GM18517 (cell line): ENCODE measurements around the gene EMP2.
"Not testable (repeated sequence)": the region's sequence is repeated elsewhere in the genome, so short reads cannot be mapped to it uniquely, and the experiment has no call there.

Source experiments
- ATAC-seq: cut with Tn5 transposase; IDR thresholded peaks from one replicate; pipeline ENCODE4 v1.9.1; 2021; ENCODE audit warnings: mild to moderate bottlenecking, moderate library complexity; ENCODE audit not compliant: unreplicated experiment

EMP2 gene

DNA sequence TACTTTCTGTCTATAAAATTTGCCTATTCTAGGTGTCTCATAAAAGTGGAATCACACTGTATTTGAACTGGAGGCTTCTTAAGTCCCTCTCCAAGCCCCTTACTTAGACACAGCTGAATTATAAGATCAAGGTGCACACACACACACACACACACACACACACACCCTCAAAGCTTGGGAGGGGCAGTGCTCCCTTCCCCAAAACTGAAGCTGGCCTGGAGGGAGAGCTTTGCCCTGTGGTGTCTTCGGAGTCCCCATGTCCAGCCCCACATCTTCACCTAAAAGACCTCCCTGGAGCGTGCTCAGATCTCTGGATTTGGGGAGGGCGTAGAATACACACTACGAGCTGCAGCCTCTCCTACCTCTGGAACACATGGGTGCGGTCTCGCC, 828 bp downstream of the EMP2 start:
- no peak for ATAC-seq

DNA sequence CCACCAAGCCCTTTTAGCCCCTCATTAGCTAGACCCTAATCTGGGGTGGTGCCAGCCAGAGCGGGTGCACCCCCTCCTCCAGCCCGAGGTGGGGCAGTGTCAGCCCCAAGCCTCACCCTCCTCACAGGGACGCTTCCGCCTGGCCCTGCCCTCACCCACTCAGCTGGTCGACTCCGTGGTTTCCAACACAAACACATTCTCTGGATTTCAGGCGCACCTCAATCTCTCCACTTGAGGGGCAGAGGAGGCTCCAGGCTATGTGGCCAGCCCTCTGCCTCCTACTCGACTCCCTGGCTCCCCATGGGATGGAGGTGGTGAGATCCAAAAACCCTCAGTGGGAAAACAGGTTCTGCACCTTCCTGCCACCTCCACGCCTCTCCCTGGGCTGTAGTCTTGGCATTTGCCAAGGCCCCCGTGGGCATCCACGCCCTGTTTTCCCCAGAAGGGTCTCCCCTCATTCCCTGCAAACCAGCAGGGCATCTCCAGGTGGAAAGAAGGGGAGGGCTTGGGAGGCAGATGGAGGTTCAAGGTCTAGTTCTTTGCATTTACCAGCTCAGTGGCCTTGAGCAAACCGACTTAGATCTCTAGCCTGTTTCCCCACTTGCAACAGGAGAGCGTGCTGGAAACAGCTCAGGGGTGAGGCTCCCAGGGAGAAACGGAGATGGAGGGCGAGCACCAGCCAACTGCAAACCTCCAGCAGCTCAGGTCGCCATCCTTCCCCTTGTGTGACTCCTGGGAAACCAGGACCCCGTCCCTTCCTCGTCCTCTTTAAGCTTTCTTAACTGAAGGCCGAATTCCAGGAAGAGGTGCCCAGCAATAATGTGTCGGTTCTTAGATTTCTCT, 1.7 kb downstream of the EMP2 start:
- ATAC-seq, result no peak

DNA sequence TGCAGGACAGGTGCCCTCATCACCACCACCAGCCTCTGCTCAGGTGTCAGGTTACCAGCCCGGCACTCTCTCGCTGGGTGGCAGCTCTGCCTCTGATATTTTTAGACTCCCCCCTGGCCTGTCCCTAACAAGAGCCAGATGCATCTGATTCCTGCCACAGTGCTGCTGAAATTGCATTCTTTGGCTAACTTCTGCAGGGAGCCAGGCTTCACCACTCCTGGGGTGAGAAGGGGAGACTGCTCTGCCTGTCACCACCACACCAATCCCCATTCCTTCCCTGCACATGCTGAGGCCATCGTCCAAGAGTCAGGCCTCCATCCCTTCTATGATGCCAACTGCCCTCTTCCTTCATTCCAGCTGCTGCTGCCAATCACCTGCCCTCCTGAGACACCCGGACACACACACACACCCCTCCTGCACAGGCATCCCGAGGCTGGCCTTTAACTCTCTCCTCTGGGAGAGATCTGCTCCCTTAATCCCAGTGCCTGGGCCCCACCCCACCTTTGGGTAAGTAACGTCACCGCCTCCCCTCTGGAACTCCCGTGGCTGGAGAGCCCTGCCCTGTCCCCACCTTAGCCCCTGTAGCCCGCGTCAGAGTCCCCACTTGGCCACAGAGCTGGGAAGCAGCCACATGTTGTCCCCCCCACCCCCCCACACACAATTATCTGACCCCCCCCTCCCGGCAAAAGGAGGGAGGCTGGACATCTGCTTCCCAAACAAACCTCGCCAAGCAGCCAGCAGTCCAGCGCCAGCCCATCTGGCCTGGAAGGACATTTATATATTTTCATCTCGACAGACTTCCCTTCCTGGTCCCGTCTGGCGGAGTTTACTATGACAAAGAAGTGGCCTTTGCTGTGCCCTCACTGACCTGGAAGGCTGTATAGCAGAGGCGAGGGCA, 2.8 kb downstream of the EMP2 start:
- ATAC-seq, result no peak

DNA sequence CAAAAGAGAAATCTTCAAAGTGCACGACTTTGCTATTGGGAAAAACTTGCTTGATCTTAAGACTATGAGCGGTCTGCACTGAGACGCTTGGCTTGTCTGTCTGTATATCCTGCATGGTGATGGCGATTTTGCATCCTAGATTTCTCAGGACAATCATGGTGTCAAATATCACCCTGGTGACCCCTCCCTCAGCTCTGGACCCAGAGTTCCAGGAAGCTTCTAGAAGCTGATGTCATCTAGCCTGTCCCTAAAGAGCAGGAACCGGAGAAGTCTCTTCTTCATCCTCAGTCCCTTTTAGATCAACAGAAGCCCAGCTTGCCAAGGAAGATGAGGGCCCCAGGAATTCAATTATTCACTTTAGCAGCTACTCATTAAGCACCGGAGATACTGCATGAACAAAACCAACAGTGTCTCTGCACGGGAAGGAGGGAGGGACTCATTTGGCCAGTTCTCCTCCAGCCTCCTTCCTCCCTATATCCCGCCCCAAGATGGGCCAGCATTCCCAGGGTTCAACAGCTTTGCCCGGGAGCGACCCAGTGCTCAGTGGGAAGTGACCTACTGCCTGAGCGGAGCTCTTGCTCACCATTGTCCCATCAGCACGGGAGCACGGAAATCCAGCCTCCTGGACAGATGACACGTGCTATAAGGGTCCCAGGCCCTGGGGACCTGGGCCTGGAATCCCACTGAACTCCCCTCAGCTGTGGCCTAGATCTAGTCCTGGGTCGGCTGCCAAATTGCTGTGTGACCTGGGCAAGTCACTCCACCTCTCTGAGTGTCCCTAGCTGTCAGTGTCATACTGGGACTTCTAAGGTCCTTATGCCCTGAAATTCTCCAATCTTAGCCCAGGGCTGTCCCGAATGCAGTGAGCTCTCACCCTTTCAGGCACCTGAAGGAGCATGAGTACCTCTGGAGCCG, 3.8 kb downstream of the EMP2 start:
- ATAC-seq, result no peak

DNA sequence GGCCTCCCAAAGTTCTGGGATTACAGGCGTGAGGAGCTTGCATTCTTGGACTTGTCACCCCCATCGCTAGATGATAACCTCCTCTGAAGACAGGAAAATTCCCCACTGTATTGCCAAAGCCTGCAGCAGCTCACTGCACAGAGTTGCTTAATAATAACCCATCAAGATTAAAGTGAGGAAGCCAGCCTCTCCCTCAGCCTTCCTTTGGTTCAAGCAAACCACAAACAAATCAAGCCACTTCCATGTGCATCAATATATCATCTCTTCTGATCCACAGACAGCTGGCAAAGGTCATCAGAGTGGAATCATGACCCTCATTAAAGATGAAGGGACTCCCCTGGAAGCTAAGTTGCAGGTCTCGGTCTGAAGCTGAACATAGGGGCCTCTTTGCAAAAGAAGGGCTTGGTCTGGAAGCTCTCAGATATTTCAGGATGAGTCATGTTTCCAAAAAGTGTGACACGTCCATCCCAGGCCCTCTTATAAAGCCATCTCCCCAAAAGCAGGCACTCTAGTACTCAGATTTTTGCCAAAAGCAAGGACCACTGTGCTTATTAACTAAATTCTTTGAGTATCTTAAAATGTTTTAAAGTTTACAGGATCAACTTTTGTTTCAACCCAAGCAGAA, 4.8 kb downstream of the EMP2 start:
- ATAC-seq, result no peak

DNA sequence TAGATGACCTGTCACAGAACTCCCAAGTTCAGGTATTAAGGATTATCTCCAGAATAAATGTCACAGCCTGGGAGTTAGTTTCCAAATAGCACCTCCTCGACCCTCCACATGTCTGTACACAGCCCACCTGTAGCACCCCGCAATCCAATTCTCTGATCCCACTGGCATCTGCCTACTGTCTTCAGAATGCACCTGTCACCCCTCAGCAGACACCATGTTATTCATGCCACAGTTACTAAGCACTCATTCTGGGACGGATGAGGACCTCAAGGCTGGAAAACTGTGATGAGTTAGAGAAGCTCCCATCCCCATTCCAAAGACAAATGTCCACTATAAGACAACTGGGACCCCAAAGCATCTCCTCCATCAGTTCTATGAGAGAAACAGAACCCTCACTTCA, 7.8 kb downstream of the EMP2 start:
- ATAC-seq, result no peak

DNA sequence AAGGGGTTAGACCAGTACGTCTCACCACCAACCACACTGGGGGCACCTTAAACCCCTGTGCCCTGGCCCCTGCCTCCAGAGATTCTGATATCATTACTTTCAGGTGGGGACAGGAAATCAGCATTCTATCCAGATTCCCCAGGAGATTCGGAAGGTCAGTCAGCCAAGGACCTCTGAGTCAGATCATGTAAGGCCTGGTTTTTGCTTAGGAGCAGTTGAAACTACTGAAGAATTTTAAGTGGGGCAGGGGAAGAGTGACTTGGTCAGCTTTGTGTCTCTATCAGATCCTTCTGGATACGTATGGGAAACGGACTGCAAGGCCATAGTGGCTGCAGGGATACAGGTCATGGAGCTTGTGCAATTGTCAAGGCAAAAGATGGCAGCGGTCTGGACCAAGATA, 9.0 kb downstream of the EMP2 start:
- no peak for ATAC-seq

DNA sequence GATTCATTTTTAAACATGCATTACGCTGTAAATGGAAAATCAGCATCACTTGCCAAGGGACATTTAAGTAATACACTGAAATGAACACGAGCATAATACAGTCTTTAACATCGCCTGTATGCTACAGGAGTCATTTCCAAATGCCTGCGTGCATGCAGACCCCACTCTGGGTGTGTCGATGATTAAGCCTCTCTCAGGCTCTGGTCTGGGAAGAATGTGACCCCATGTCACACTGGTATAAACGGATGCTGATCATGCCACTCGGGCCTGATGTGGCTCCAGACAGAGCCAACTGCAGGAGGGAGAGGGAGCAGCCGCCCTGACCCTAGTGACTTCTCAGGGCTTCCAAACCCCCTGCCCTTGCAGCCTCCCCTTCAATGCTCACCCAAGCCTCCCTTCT, 10.8 kb downstream of the EMP2 start:
- ATAC-seq, result no peak

DNA sequence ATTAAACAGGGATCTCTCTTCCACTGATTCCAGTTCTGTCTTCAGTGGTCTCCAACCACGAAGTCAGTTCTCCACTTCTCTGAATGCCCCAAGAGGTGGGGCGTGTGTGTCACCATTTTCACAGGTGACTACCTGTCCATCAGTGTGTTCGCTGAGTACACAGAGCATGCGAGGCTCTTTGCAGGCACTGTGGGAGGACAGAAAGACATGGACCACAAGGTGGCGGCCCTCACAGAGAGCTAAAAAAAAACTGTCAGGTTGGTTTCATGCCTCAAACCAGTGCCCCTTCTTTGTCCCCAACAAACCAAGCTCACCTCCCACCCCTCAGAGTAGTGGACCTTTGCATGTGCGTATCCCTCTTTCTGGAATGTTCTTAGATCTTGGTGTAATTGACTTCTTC, 13.8 kb downstream of the EMP2 start:
- ATAC-seq, result no peak

DNA sequence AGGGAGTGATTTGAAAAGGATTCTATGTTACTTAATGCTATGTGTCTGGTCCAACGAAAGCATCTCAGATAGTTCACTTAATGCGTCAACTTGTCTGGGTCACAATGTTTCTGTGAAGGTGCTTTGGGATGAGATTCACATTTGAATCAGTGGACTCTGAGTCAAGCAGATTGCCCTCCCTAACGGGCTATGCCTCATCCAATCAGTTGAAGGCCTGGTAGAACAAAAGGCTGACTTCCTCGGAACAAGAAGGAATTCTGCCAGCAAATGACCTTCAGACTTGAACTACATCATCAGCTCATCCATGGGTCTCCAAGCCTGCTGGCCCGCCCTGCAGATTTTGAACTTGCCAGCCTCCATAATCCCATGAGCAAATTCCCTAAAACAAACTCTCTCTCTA, 15.2 kb downstream of the EMP2 start:
- no peak for ATAC-seq

DNA sequence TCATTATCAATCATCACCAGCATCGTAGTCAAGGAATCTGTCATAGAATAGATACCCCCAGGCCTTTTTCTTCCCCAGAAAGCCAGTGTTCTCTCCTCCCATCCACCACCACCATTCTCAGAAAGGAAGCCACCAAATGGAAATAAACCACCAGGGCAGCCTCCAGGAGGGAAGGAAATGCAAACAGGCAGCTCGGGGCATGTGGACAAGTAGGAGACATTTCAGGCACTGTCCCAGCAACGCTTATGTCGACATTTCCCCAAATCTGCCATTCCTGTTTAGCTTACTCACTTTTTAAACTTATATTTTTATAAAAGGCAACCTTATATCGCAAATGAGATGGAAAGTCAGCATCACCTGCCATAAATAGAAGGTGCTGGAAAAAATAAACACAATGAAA, 15.8 kb downstream of the EMP2 start:
- no peak for ATAC-seq

DNA sequence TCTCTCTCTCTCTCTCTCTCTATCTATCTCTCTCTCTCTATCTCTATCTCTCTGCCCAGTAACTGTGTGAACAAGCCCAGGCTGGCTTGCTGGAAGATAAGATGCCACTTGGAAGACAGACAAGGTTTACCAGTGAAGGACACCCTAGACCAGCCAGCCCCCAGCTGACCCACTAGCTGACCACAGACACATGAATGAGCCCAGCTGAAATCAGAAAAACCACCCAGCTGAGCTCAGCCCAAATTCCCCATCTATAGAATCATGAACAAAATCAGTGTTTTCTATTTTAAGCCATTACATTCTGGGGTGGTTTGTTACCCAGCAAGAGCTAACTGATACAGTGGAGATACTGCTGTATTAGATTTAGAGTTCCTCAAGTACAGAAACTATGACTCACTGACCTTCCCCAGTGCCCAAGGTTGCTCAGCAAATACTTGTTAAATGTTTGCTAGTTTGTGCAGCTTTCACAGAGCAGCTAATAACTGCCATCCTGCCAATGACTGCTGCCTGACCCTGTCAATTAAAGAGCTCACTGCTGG, 18.0 kb downstream of the EMP2 start:
- no peak for ATAC-seq

DNA sequence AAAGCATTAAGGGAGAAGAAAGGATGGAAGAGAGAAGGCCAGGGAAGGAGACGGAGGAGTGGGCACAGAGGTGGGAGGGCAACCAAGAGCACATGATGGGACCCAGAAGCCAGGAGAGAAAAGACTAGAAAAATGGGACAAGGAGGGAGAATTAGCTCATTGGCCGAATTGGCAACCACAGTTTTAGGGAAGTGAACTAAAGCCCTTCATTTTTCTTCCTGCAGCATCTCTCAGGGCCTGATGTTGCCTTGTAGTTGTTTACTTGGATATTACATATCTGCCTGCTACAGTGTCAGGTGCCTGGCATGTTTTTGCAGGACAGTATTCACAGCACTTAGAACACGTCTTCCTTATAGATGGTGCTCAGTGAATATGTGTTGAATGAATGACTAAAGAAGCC, 19.0 kb downstream of the EMP2 start:
- ATAC-seq, result no peak

DNA sequence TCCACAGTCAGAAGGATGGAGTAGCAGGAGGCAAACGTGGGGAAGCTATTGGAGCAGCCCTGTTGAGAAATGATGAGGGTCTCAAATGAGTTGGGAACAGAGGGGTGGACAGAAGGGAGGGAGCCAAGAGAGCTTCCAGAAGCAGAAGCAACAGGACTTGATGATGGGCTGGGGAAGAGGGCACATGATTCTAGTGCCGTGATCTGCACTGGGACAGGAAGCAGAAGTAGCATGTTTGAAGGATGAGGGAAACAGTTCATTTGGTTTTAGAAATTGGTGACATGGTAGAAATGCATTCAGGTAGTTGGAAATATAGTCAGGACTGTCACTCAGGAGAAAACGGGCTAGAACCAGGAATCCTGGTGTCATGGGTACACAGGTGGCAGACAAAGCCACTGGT, 19.4 kb downstream of the EMP2 start:
- no peak for ATAC-seq

DNA sequence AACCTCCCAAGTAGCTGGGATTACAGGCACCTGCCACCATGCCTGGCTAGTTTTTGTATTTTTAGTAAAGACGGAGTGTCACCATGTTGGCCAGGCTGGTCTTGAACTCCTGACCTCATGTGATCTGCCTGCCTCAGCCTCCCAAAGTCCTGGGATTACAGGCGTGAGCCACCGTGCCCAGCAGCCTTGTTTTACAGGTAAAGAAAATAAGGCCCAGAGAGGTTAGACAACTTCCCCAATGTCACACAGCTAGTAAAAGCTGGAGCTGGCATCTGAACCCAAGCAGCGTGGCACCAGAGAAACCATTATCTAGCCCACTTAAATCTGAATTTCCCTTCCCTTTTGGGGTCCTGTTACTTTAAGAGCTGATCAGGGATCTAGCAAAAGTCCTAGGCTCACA, 20.6 kb downstream of the EMP2 start:
- ATAC-seq, result not testable (repeated sequence)

DNA sequence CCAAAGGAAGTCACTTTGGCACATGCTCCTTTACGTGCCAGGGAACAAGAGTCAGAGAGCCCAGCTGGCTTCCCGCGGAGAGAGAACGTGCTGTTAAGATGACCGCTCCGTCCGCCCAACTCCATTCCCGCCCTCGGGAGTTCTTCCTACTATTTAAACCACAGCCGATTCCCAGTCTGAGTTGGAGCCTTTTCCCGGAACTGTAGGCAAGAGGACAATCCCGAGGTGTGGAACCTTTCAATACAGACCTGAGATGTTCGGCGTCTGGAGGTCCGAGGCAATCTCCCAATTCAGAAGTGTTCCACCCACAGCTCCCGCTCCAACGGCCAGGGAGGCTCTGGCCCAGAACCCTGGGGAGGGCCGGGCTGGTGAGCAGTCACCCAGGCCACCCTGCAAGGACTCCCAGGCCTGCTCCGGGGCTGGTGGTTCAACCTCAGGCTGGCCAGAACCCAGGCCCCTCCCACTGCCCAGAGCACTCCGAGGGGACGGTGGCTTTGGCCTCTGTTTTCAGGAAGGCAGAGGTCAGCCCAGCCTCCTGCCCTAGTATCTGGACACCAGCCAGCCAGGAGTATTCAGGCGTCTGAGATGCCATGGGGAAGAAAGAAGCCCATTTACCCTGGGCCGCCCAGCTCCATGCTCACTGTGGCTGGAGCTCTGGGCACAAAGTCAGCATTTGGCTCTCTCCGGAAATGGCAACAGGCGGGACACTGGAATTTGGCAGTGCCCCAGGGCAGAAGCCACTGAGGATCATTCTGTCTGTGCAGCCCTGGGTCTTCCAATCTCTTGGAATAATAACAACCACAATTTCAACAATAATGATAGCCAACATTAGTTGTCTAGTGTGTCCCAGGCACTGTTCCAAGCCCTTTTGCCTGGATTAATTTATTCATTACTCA, 21.4 kb downstream of the EMP2 start:
- no peak for ATAC-seq

DNA sequence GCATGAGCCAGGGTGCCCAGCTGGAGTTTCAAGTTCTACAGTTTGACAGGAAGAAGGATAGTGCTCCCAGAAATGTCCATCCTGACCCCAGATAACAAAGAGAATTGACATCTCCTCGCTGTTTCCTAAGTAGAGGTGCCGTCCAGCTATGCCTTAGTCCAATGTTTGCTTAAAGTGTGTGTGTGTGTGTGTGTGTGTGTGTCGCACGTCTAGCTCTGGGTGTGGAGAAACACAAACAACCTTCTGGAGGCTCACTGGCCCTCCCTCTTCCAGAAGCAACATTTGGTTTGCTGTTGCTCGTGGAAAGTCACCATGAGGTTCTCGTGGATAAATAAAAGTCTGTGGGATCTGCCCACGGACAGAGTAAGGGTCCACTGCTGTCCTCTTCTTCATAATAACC, 22.1 kb downstream of the EMP2 start:
- no peak for ATAC-seq

DNA sequence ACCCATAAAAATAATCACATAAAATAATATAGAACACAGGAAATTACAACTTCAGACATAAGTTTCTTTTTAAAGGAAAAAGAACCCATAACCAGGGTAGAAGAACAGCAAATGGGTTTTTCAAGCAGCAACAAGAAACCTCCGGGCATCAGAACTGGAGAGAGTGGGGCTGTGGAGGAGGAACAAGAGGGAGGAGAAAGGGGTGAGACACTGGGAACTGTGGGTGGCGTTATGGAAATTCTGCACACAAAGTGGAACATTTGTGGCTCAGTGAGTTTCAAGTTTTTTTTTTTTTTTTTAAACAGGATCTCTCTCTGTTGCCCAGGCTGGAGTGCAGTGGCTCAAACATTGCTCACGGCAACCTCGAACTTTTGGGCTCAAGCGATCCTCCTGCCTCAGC, 22.6 kb downstream of the EMP2 start:
- no peak for ATAC-seq

DNA sequence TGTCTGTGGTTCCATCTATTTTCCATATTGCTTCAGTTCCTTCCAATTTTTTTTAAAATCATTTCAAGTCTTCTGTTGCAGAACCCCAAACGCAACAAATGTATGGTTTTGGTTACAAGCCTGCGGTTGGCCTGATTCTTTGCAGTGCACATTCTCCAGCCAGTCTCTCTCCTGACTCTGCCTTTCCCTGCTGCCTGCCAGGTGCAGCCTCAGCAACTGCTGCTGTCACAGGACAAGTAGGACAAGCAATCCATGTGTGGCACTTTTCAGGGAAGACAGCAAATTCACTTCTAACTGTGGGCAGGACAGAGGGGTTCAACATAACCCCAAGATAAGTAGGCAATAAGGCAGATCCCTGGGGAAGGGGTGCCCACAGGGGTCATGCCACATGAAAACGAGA, 24.2 kb downstream of the EMP2 start:
- no peak for ATAC-seq
